Subcutaneous adipose tissue (tissue), 4 donors: ENCODE measurements around the gene NR2E1. TPM values are rescaled to one million over a fixed set of nuclear protein-coding genes. Genes with fewer than 3 reads are reported as not detected.

ENCODE experiments used
- total RNA-seq, 4 donors: library from RNA; depleted of rRNA; stranded (reverse); fragments of >200 nt; gene quantifications; one replicate each; pipeline ENCODE4 v1.1.0, GENCODE V29; 2016
- TF ChIP-seq, protein P1 (sequence below): fragments of 450-650 bp; IDR thresholded peaks from one replicate; pipeline ENCODE4 v1.5.1; 2016; ENCODE audit warnings: low read depth, mild to moderate bottlenecking, control low read depth, antibody characterized with exemption, moderate library complexity

NR2E1 gene
- total RNA-seq, 4 donors from 2014 or later = not detected

DNA sequence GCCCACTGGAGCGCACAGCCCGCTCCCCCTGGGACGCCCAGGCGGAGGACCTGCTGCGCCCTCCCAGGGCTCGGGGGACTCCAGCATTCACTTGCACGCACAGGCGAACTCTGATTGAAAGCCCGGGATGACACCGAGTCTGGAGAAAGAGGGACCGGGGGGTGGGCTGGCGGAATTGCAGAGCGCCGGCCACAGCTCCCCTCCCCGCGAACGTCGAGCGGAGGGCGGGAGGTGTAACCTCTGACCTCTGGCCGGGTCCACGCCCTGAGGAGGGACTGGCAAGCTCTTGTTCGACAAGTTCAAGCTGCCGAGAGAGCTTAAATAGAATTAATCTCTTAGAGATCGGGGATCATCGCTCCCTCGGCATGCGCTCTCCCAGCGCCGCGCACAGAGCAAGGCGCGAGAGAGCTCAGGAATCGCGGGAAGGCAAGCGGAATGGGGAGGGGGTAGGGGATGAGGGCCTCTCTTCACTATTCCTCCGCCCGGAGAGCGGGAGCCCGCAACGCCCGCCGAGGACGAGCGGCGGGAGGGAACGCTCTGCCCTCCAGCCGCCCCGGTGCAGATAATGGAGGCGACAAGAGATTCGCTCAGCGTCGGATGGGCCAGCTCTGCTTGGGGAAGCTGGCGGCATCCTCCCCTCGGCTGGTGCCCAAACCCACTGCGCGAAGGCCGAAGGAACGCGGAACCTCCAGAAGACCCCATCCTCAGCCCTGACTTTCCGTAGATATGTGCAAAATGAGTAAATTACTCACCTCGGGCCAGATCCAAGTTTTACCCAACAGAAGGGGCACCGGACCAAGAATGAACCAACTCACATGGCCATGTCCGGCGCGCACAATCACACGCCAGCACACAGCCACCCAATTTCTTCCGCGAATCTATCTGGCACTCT lies 761 bp upstream of the NR2E1 start:
- TF ChIP-seq, protein P1, sequence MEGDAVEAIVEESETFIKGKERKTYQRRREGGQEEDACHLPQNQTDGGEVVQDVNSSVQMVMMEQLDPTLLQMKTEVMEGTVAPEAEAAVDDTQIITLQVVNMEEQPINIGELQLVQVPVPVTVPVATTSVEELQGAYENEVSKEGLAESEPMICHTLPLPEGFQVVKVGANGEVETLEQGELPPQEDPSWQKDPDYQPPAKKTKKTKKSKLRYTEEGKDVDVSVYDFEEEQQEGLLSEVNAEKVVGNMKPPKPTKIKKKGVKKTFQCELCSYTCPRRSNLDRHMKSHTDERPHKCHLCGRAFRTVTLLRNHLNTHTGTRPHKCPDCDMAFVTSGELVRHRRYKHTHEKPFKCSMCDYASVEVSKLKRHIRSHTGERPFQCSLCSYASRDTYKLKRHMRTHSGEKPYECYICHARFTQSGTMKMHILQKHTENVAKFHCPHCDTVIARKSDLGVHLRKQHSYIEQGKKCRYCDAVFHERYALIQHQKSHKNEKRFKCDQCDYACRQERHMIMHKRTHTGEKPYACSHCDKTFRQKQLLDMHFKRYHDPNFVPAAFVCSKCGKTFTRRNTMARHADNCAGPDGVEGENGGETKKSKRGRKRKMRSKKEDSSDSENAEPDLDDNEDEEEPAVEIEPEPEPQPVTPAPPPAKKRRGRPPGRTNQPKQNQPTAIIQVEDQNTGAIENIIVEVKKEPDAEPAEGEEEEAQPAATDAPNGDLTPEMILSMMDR = no peak

DNA sequence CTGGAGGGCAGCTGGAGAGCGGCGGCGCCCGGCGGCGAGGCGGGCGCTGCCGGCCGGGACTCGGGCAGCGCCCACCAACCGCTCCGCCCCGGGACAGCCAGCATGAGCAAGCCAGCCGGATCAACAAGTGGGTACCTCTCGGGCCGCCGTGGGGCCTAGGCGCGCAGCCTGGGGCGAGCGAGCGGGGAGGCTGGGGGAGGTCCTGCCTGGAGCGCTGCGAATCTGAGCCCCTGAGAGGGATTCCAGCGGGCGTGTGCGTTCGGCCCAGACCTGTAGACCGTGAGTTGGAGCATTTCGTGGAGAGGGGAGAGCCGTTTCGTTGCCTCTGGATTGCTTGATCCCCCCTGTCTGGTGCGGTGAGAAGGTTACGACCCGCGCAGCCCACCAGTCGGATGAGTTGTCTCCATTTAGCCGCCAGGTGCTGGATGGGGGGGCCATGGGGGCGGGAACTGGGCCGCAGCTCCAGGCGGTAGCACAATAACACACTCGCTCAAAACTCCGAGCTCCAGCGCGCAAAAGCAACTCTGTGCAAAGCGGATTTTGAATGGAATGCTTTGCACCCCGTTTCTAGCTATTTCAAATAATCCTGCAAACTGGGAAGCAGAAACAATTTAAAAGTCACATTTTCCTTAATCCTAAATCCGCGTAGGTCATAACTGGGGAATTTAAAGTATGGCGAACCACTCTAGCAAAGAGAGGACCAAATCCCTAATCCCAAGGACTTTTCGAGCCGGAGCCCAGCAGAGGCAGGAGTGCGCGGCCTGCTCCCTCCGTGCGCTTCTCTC lies 1.0 kb downstream of the NR2E1 start:
- TF ChIP-seq, protein P1 = no peak

DNA sequence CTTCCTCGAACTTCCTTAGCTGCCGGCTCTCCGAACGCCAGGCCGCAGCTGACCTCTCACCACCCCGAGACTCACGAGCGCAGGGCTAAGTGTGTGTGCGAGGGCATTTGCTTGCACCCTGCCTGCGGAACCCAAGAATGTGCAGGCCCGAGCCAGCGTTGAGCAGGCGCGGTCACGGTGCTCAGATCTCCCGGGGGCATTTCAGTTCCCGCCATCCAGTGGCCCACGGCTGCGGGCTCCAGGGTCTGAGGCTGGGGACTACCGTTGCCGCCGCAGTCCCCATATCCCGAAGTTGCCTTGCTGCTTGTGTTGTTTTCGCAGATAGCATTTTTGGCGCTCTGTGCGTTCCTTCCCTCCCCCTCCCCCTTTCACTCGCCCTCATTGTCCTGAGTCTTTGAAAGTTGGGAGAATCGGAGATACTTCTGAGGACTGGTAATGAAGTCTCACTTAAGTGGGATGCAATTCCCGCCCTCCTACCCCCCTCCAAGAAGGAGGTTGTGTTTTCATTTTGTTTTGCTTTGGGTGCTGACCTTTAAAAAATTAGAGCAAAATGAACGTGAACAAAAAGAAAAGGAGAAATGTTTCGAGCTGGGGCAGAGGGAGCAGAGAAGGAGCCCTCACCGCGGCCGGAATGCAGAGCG lies 1.7 kb downstream of the NR2E1 start:
- TF ChIP-seq, protein P1 = no peak

DNA sequence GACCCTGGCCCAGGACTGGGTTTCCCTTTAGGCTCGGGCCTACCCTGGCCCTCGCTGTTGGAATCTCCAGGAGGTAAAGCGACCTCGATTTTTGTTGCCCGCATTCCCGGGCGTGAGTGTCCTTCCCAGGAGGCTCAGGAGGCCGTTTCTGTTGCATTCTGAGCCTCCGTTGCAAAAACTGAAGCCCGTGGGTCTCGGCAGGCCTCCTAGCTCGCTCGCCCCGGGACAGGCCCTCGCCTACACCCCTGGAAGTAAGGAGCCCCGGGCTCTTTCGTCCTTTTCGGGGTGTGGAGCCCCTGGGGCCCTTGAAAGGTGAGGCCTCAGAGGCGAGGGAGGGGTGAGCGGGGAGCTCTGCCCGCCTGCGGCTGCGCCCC lies 2.3 kb downstream of the NR2E1 start:
- TF ChIP-seq, protein P1 = no peak

DNA sequence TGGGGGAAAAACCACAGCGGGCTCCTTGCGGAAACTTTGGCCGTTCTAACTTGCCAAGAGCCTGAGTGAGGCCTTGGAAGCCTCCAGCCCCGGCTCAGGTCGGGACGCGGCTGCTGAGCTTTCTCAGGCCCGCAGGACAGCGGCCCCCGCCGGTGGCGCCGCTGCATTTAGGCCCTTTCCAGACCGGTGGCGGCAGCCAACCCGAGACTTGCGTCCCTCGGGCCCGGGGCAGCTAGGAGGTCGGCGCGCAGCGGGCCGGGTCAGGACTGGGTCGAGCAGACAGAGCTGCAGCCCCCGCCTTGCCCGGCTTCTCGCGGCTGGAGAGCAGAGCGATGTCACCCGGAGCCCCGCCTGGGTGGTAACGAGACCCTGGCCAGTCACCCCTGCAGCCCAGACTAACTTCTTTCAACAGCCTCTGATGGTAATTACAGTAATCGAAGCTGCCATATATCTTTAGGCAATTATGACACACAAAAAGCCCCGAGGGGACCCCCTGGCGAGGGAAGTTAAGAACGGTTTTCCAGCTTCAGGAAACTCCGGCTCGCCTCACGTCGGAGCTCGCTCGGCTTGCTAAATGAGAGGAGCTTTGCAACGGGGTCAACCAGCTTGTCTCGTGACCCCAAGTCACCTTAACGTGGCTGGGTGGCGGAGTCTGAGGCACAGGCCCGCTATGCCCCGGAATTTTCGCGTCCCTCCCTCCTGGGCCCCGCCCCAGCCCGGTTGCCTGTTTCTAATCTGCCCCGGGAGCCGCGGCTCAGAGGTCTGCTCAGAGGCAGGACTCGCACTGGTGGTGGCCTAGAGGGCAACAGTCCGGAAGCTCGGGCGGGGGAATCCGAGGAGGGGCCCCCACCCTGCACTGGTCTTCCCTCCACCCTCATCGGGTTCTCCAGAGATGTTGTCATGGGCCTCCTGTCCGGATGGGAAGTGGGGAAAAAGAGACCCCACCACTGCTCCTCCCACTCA lies 3.0 kb downstream of the NR2E1 start:
- TF ChIP-seq, protein P1 = no peak

DNA sequence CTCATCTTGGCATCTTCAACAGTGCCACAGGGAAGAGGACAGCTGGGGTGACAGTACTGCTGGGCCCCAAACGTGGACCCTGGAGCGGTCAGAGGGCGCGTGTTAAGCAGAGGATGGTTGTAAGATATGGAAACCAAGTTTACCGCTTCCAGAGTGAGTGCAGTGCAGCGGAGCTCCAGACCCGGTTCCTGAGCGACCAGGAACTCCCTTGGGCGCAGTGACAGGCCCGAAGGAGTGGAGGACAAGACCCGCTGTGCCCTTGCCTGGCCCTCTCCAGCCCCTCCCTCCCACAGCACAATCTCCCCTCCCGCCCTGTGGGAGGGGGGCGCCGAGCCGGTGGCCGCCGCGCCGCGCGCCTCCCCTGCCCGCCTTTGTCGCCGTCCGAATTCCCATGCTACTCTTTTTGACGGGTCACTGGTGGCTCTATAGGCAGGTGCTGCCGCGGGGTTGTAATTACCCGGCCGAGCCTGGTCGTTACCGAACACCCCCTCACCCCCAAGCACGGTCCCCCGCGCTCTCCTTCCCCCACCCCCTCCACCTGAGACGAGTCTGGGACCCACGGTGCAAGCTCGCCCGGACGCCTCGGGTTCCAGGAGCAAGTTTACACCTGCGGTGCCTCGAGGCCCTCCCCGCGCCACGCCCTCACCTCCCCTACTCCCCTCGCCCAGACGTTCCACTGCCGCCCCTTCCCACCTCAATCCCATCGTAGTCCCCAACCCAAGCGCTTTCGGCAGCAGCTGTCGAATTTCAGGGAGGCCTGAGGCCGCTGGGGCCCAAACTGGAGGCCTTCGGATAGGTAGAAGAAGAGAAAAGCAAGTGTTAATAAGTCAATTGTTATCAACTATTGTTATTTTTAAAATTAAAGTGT lies 3.9 kb downstream of the NR2E1 start:
- TF ChIP-seq, protein P1 = no peak
